Activated CD4-positive, CD25-positive, alpha-beta regulatory T cell treated with anti-CD3 and anti-CD28 coated beads, Interleukin-2, amount 50 U/mL, for 16 hours (primary cell): Measurements from ENCODE around the gene EFCAB9.

ENCODE experiments used
- DNase-seq: peaks from one replicate; pipeline ENCODE4 v3.0.0-alpha.2; 2020; ENCODE audit warnings: low read depth, low spot score

The EFCAB9 gene

DNA sequence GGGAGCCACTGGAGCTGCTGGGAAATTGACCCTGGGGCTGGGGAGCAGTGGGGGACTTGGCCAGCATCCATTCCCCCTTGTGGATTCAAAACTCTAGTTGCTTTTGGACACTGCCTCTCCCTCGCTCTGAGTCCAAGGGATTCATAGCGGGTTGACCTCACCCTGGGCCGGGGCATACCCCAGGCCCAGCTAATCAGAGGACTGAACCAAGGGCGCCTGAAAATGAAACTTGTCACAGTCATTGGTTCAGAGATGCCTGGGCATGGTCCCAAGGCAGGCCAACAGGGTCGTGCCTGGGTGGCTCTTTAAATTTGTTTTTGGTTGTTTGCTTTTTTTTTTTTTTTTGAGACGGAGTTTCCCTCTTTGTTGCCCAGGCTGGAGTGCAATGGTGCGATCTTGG lies 28.5 kb upstream of the EFCAB9 start:
- no peak for DNase-seq

DNA sequence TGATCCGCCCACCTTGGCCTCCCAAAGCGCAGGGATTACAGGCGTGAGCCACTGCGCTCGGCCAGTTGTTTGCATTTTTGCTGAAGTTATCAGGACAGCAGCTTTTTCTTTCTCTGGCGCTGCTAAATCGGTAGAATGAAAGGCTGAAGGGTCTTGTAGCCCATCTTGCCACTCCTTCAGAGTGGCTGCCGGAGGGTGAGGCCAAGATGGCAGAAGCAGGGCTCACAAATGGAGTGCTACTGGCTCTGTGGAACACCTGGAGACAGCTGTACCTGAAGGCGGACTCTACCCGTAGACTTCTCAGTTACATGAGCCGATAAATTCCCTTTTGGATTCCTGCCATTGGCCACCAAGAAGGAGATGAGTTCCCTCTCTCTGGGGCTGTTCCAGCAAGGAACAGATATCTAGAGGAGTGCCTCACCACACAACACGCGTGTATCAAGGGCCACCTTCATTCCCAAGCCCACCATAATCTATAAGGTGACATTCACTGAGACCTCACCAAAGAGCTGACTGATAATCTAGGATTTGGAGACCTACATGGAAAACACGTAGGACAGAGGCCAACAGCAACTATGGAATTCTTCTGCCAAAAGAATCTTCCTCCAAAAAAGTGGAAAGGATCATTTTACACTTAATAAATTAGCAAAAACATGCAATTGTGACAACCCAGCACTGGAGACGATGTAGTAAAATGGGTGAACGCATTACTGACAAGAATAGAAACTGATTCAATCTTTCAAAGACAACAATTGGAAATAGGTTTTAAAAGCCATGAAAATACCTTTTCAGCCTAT lies 27.7 kb upstream of the EFCAB9 start:
- no peak for DNase-seq

DNA sequence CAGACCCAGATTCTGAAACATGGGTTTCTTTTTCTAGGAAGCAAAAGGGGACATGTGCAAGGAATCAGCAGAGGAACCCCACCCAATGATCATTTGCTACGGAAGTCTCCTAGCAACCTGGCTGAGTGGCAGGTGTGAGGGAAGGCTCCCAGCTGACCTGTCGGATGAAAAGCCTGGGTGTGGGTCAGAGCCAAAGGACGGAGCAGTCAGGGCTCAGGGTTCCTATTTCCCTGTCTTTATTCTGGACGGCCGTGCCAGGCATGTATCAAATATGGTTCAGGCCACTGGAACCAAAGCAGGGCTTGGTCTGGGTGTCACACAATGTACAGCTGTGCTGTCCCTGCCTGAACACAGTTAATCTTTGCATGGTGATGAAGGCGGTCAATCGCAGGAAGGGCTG lies 26.1 kb upstream of the EFCAB9 start:
- no peak for DNase-seq

DNA sequence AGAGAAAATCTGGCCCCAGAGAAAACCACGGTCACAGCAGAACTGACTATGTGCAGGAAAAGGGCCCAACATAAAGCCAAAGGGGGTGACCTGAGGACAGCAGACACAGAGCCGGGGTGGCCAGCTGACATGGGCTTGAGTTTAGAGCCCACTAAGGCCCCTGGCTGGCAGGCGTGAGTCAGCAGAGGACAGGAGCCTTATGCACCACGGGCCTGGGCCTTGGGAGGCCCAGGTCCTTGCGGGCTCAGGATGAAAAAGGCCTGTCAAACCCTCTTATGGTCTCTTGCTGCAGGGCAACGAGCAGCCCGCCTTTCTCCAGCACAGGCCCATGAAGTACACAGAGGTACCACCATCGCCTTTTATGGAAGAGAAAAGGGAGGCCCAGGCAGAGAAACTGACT lies 25.7 kb upstream of the EFCAB9 start:
- DNase-seq: no peak

DNA sequence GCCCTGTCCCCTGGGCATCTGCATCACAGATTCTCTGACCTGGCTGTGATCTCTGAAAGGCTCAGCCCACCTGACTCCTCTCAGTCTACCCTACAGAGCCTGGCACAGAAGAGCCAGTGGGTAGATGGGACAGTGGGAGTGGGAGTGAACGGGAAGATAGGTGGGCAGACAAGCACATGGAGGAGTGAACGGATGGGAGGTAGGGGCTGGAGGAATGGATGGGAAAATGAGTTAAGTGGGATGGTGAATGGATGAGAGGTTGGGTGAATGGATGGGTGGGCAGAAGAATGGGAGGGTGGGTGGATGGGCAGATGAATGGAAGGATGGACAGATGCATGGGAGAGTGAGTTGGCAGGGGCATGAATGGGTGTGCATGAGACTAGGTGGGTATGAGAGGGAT lies 24.8 kb upstream of the EFCAB9 start:
- no peak for DNase-seq

DNA sequence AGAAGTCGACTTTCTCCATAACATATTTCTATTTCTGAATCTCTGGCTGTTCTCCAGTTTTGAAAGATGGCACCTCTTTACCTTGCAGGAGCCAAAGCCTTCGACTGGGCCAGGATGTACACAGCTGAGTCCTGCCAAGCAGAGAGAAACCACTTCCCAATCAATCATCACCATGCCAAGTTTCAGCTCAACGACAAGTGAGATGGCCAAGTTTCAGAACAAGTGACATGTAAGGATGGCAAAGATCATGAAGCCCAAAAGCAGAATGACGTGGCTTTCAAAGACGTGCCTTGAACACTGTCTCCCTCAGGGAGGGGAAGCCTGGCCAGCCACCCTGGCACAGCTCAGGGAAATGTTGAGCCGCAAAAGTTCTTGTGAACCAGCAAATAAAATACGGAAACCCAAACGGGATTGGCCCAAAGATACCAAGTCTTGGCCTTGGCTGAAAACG lies 23.7 kb upstream of the EFCAB9 start:
- no peak for DNase-seq

DNA sequence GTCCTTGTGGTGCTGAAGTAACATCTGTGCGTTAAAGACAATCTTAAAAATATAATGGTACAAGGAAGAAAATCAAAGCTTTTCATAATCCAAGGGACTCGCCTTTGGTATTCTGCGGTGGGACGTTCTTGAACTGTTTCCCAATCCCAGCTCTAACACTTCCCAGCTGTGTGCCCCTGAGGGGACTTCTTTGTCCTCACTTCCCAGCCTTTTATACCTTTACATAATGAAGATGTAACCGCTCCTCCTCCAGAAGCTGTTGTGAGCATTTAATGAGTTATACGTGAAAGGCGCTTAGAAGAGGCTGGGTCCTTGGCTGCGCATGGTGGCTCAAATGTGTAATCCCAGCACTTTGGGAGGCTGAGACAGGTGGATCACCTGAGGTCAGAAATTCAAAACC lies 22.9 kb upstream of the EFCAB9 start:
- no peak for DNase-seq

DNA sequence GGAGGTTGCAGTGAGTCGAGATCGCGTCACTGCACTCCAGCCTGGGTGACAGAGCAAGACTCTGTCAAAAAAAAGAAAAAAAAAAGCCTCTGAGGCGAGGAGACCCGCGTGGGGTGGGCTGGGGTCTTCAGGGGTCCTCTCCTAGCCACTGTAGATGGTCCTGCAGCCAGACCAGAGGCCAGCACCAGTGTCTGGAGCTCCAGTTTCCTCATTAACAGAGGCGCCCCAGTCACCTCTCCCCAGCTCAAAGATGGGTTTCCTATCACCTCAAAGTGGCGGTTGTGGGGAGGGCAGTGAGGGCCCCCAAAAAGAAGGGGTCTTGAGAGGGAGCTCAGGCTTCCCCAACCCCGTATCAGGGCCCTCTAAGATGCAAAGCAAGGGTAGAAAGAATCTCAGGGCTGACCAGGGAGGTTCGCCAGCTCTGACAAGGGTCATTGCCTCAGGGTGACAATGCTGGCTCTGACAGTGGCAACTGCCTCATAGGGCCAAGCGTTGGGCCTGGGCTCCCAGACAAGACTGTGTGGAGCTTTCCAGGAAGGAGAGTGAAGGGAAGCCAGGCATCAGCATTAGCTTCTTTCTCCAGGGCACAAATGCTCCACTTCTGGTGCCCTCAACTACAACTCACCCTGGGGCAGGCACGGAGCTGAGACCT lies 20.9 kb upstream of the EFCAB9 start:
- no peak for DNase-seq

DNA sequence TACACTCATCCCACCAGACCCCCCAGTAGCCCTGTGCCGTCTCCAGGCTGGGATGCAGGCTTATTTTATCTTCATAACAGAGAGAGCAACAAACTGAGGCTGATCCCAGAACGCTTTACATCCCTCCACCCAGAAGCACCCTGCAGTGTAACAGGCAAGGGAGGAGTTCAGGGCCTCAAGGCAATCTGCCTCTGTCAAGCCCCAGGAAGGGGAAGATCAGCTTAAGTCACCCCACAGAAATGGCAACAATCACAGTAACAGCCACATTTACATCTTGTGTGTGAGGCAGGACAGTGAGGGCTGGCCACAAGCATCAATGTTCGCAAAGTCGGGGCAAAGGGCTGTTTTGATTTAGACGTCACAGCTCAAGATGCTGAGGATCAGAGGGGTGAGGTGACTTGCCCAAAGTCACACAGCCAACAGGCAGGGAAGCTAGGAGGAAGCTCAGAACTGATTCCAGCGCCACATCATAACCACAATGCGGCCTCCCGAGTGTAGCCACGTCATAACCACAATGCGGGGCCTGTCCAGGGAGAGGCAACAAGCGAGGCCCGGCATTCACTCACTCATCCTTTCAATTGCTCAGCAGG lies 20.3 kb upstream of the EFCAB9 start:
- DNase-seq: no peak

DNA sequence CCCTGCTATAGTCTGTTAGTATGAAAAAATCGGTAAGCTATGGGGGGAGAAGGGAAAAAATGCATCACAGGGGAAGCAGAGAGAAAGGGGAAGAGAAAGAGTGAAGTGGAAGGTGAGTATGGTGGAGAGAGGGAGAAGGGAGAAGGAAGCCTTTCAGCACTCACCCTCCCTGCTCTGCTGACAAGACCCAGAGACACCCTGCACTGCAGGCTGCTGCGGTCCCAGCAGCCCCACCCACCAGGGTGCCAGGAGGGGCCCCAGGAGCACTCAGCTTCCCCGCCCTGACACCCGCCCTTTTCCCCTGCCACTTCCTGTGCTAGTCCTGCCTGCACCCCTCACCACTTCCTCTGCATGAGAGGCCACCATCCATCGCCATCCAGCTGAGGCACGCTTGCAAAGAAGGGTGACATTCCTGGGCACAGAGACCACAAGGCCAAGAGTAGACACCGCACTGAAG lies 18.7 kb upstream of the EFCAB9 start:
- DNase-seq: peak; percentile 77

DNA sequence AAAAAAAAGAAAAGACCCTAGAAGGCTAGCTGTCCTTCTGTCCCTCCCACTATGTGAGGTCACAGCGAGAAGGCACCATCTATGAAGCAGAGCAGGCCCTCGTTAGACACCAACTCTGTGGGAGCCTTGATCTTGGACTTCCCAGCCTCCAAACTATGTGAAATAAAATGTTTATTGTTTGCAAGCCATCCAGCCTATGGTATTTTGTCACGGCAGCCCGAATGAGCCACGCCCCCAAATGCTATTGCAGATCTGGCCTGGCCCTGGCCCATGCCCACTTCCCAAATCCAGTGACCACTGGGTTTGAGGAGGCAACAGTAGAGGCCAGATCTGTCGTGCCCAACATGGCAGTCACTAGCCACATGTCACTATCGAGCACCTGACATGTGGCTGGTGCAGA lies 16.8 kb upstream of the EFCAB9 start:
- DNase-seq: no peak

DNA sequence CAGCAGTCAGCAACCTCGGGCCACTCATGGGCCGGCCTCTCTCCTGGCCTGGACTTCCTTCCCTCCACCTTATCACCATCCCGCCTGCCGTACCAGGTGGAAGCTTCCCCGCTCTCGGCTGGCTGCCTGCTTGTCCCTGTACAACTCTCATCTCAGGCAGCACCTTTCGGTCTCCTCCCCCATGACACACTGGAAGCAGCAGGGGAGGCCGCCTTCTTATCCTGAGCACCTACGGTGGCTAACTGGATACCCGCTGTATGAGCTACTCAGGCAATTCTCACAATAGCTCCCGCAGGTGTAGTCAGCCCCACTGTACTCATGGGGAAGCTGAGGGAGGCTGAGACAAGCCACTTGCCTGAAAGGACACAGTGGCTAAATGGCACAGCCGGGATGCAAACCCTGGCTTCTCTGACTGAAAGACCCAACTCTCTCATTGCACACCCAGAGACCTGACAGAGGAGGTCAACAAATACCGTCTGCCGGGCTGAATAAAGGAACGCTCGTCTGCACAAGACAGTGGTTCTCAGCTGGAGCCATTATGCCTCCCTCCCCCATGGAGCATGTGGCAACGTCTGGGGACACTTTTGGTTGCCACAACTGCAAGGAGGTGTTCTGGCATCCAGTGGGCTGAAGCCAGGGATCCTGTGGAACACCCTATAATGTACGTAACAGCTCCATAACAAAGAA lies 15.5 kb upstream of the EFCAB9 start:
- DNase-seq: no peak

DNA sequence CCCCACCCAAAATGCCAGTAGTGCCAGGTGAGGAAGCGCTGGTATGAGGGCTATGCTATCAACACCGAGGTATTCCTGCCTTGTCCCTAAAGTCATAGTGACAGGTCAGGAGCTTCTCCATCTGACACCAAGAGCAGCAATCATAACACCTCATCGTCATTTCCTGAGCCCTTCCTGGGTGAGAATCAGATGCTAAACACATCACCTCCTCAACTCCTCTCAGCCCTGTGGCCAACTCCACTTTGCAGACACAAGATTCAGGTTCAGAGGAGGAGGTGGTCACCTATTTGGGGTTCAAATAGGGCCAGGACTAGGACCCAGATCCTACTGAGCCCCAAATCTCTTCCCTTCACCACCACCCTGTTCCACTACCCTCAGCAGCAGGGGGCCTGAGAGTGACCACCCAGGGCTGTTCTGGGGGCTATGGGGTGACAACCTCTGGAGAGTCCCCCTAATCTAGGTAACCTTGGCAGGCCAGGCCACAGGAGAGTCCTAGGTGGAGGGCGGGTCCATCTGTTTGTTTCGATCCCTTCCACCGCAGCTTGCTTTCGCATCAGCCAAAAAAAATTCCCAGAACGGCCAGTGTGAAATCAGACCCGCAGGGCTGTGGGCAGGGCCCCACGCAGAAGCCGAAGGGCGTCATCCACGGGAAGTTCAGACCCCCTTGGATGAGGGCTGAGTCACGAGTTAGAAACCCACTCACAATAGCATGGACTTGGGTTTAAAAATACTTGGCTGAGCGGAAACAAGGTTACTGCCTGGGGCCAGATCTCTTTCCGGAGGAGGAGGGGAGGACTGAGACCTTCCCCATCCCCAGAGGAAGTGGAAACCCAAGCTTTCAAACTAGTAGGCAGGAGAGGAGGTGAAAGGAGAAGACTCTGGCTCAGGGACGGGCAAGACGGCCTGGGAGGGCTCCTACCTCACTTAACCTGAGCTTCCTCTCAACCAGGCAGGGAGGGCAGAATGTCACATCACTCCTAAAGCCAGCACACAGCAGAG lies 14.7 kb upstream of the EFCAB9 start:
- DNase-seq: no peak

DNA sequence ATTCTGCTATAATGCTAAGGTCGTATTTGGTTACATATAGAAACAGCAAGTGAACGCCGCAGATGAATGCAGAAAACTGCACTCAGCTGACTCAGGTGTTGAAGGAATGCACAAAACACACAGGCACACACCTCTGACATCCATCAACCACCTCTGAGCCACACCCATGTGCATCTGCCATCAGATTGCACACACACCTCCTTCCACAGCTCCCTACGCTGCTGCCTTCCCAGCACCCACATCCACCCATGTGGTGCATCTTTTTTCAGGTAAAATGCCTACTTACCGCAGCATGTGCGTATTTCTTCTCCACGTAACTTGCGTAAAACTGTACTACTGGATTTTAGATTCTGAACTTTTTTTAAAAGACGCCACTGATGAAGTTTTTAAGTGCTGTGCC lies 13.0 kb upstream of the EFCAB9 start:
- no peak for DNase-seq

DNA sequence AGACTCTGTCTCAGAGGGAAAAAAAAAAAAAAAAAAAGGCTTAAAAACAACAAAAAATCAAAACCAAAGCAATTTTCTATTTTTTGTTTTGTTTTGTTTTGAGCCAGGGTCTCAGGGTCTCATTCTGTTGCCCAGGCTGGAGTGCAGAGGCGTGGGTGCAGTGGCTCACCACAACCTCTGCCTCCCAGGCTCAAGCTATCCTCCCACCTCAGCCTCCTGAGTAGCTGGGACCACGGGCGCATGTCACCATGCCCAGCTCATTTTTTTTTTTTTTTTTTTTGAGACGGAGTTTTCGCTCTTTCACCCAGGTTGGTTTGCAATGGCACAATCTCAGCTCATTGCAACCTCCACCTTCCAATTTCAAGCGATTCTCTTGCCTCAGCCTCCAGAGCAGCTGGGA lies 11.7 kb upstream of the EFCAB9 start:
- DNase-seq: no peak

DNA sequence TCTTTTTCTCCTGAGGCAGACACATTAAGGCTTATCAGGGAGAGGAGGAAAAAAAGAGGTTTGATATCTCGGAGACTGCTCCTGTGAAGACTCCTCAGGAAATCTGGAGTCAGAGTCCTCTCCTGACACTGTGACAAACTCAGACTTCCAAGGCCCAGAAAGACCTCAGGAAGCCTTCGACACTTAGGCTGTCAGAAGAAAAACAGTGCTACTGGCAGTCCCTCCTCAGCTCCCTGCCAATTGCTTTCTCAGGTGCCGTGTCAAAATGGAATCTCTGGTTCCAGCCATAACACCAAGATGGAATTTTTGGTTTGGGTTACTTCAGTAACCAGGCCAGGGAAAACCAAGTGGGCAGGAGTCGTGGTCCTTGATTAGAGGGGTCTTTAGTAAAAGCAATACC lies 10.1 kb upstream of the EFCAB9 start:
- DNase-seq: no peak

DNA sequence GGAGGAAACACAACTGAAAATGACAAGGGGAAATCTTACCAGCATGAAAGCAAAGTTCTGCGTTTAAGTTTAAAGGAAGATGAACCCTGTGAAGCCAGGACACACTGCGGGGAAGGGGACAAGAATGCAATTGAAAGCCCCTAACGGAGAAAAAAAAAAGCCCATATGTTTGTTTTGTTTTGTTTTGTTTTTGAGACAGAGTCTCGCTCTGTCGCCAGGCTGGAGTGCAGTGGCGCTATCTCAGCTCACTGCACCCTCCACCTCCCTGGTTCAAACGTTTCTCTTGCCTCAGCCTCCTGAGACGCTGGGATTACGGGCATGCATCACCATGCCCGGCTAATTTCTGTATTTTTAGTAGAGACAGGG lies 8.9 kb upstream of the EFCAB9 start:
- DNase-seq: no peak

DNA sequence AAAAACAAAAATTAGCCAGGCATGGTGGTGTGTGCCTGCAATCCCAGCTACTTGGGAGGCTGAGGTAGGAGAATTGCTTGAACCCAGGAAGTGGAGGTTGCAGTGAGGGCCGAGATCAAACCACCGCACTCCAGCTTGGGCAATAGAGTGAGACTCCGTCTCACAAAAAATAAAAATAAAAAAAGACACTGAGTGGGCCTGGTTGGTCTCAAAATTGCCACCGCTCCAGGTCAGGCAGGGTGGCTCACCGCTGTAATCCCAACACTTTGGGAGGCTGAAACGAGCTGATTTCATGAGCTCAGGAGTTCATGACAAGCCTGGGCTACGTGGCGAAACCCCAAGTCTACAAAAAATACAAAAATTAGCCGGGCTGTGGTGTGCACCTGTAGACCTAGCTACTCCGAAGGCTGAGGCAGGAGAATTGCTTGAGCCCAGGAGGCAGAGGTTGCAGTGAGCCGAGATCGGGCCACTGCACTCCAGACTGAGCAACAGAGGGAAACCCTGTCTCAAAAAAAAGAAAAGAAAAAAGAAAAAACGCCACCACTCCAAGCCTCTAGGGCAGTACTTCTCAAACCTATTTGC lies 7.8 kb upstream of the EFCAB9 start:
- no peak for DNase-seq

DNA sequence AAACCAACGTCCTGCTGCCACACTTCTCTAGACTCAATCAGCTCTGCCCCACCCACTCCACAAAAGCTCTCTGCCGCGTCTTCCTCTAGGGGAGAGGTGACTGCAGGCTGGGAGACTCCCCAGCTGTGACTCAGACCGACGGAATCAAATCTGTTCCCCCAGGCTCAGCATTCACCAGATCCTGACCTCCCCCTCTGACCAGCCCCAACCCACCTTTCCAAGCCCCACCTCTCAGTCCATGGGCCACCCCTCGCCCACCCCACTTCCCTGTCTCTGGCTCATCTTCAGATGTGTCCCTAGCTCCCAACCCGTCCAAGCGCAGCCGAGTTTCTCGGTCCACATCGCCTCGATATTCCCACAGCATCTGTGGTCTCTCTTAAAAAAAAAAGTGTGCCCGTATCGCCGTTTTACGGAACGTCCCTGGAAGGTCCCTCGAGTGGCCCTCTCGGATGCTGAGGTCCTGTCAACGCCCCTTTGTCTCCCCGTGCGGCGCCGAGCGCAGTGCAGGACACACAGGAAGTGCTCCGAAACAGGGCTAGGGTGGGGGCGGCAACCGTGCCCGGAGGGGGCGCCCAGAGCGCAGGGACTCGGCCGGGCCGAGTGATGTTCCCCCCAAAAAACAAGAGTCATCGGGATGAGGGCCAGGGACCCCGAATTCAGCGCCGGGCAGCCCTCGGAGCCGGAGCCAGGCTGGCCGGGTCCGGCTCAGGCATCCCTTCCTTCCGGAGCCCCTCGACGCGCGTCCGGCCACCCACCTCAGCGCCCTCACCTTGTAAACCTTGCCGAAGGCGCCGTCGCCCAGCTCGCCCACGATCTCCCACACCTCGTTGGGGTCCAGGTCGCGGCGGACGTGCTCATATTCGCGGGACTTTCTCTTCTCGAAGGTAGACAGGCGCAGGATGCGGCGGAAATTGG lies 6.6 kb upstream of the EFCAB9 start:
- peak; percentile 47 for DNase-seq
